ENCODE results near the gene SAMD13. TPM values are rescaled to one million over a fixed set of nuclear protein-coding genes. Genes with fewer than 3 reads are reported as not detected.

SAMD13 gene
- total and polyA plus RNA-seq, 2 donors (not counting 3 experiments of a cell fraction or from before 2014, with no cell fraction given): 1.2 to 4.8 TPM

DNA sequence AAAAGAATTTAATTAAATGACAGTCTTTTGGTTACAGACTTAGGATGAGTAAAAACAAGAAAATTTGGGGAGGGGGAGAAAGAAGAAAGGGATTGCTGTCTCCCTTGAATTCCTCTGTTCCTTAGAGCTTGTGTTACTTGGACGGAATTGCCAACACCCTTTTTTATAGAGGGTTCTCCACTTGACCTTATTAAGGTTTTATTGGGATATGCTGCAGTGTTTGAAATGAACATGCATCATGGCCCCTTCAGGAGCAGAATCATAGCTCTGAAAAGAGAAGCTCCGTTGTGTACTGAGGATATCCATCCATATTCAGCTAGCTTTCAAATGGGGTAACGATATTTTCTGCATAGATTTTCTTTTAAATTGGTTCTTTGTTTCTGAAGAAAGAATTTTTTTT is 48.6 kb downstream of the SAMD13 start:
- BruUV-seq (replicated peaks): no TSS peak
- POLR2A ChIA-PET: no interaction called here
- CTCF ChIA-PET: interaction anchor here (1.2 kb wide), 1 partner anchor 16 kb away, joined by 3 read pairs; no protein-coding TSS in a partner anchor
- no peak overlapping the region for H3K9ac ChIP-seq (replicated peaks; ENCODE audit: extremely low read depth, insufficient read depth, low read length)
- H3K36me3 ChIP-seq (ENCODE audit: control insufficient read depth in 2 of 2, extremely low read depth in 1 of 2, insufficient read depth in 2 of 2, low read length in 2 of 2): no peaks in the 10 kb centered on the region
- H3K9me1 ChIP-seq (replicated peaks; ENCODE audit: control insufficient read depth, extremely low read depth, insufficient read depth, low read length): no peaks in the 10 kb centered on the region
- H2AFZ ChIP-seq (ENCODE audit: low read depth, low read length): no peak overlapping the region
- H4K20me1 ChIP-seq (replicated peaks; ENCODE audit: control insufficient read depth, extremely low read depth, insufficient read depth, low read length): no peaks in the 10 kb centered on the region
- dilution Hi-C loops (cut with MboI; ENCODE audit: extremely low pct_ligation_motif_present, low sequenced_read_pairs): no loop called here
- FAIRE-seq (no peak), DNase-seq (ENCODE audit: low read depth, low spot score) (no peak)
- H3K27me3 ChIP-seq (ENCODE audit: control insufficient read depth in 2 of 2, insufficient read depth in 2 of 2, low read length in 2 of 2): no peaks in the 10 kb centered on the region
- no peaks in the 10 kb centered on the region for H3K9me3 ChIP-seq (replicated peaks; ENCODE audit: control insufficient read depth, insufficient read depth, low read length)
- H3K4me1 ChIP-seq (ENCODE audit: control insufficient read depth, extremely low read depth, insufficient read depth, low read length): no peaks in the 10 kb centered on the region
- no peak overlapping the region for H3K27ac ChIP-seq (ENCODE audit: insufficient read depth, low read depth, low read length)
- no peak overlapping the region for H3K4me2 ChIP-seq (ENCODE audit: insufficient read depth, low read length)
- no peak for TF ChIP-seq EZH2 (IDR thresholded peaks at IDR 0.05; ENCODE audit: borderline replicate concordance, low read depth, low read length, severe bottlenecking)
- TF ChIP-seq GATA2 (IDR thresholded peaks at IDR 0.05; ENCODE audit: insufficient read depth, insufficient read length, low read depth, low read length): no peak
- TF ChIP-seq, protein P1, sequence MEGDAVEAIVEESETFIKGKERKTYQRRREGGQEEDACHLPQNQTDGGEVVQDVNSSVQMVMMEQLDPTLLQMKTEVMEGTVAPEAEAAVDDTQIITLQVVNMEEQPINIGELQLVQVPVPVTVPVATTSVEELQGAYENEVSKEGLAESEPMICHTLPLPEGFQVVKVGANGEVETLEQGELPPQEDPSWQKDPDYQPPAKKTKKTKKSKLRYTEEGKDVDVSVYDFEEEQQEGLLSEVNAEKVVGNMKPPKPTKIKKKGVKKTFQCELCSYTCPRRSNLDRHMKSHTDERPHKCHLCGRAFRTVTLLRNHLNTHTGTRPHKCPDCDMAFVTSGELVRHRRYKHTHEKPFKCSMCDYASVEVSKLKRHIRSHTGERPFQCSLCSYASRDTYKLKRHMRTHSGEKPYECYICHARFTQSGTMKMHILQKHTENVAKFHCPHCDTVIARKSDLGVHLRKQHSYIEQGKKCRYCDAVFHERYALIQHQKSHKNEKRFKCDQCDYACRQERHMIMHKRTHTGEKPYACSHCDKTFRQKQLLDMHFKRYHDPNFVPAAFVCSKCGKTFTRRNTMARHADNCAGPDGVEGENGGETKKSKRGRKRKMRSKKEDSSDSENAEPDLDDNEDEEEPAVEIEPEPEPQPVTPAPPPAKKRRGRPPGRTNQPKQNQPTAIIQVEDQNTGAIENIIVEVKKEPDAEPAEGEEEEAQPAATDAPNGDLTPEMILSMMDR (IDR thresholded peaks at IDR 0.05; ENCODE audit: extremely low read depth in 1 of 2, insufficient read depth in 1 of 2, low read depth in 1 of 2, low read length in 2 of 2): no peak
- no peak for TF ChIP-seq MYC (IDR thresholded peaks at IDR 0.05; ENCODE audit: low read depth, low read length)
- TF ChIP-seq POLR2A (IDR thresholded peaks at IDR 0.05; ENCODE audit: low read depth, low read length): no peak
- no peak for TF ChIP-seq FOS (IDR thresholded peaks at IDR 0.05; ENCODE audit: borderline replicate concordance, insufficient read depth, low read length)
- TF ChIP-seq JUN (IDR thresholded peaks at IDR 0.05; ENCODE audit: borderline replicate concordance, insufficient read depth, insufficient read length, low read depth): no peak
- TF ChIP-seq, protein P2, sequence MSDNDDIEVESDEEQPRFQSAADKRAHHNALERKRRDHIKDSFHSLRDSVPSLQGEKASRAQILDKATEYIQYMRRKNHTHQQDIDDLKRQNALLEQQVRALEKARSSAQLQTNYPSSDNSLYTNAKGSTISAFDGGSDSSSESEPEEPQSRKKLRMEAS (IDR thresholded peaks at IDR 0.05; ENCODE audit: insufficient read depth, insufficient read length): no peak
- no peak for TF ChIP-seq POLR2AphosphoS5 (IDR thresholded peaks at IDR 0.05; ENCODE audit: insufficient read depth, low read depth, low read length)
- intact Hi-C loops (cut with micrococcal nuclease): no loop called here
- no peaks in the 10 kb centered on the region for H3K79me2 ChIP-seq (ENCODE audit: control insufficient read depth, insufficient read depth, low read length)
- no peak overlapping the region for H3K4me3 ChIP-seq (replicated peaks in 1 of 3; ENCODE audit: insufficient read depth in 1 of 3, low read depth in 1 of 3, low read length in 3 of 3)

Measured in endothelial cell of umbilical vein (primary cell).